Right cardiac atrium (tissue), 5 donors: ENCODE data around the gene THBD. TPM values are rescaled to one million over a fixed set of nuclear protein-coding genes. Genes with fewer than 3 reads are reported as not detected.
A peak's percentile ranks its signal among the peaks of the same experiment; 100 is the strongest.

Experiments
- ATAC-seq, 2 donors: fragments of 200-7000 bp; cut with Tn5 transposase; one replicate each; pipeline versions ENCODE4 v1.8.0 to v1.9.1; 2020; ENCODE audit warnings: moderate library complexity in 2 of 2, mild to moderate bottlenecking in 1 of 2
- DNase-seq, 3 donors: peaks; one replicate each; pipeline ENCODE4 v3.0.0-alpha.2; 2020
- H3K27ac ChIP-seq: one replicate; pipeline ENCODE4 v1.5.1; 2013; ENCODE audit warnings: mild to moderate bottlenecking, low read length, control low read depth, moderate library complexity
- H3K27me3 ChIP-seq: one replicate; pipeline ENCODE4 v1.6.1; 2013; ENCODE audit not compliant: control insufficient read depth, insufficient read depth
- H3K4me1 ChIP-seq: one replicate; pipeline ENCODE4 v1.6.1; 2013; ENCODE audit warnings: low read length; ENCODE audit not compliant: control insufficient read depth, insufficient read depth
- H3K4me3 ChIP-seq: one replicate; pipeline ENCODE4 v1.5.1; 2013; ENCODE audit warnings: low read length, control low read depth
- H3K9me3 ChIP-seq: one replicate; pipeline ENCODE4 v1.6.1; 2013; ENCODE audit warnings: low read length; ENCODE audit not compliant: control insufficient read depth
- WGBS: extraction: QIAGEN DNeasy Blood & Tissue Kit; methylation state at CpG from one replicate; pipeline ENCODE4 v1.1.7; 2013; 5-methylcytosine and 5-hydroxymethylcytosine counted together
- intact Hi-C, 4 donors: fragments of 100-400 bp; cut with DNase I; formaldehyde crosslinking; loops; one replicate each; pipeline versions ENCODE4 v1.11.0 to v1.14.0; 2022 to 2023
- polyA plus RNA-seq: library from polyadenylated mRNA; stranded (reverse); fragments of 200-250 nt; gene quantifications from one replicate; pipeline ENCODE4 v1.2.3, GENCODE V29; 2013
- total RNA-seq, 4 donors: library from RNA; stranded (reverse); fragmentation: NEBNext Ultra II Directional; extraction: Animal tissue kit (Norgen Biotek cat#: 25700); gene quantifications; one replicate each; pipeline ENCODE4 v1.2.1, GENCODE V29; 2021
- donor health status: healthy with polysubstance abuse.
- donor health status: DM: no; HTN: yes; CAD: no.
- donor health status: DM: no; HTN: no; CAD: no.
- donor health status: DM: no; HTN: yes; CAD: no; lungs with severe emphysema.
- donor health status: DM: yes; HTN: yes; CAD: no.

THBD gene
- total and polyA plus RNA-seq, 5 donors = 15.4 to 48.1 (median 17.5) TPM

- intact Hi-C loops = loop anchor here in 1 of 4 donors (5.0 to 10.0 kb wide), 3 partner anchors 199 to 354 kb away; no protein-coding TSS in a partner anchor
- WGBS = 3% methylated on average over 92 of the region's 92 CpGs
- Histone ChIP-seq H3K4me1 (peaks cover 2% of the 10 kb centered on the region), H3K27me3 (no peaks in the 10 kb centered on the region), H3K27ac (peak overlapping the region; percentile 33), H3K4me3 (peak overlapping the region; percentile 39), H3K9me3 (no peaks in the 10 kb centered on the region)
- ATAC-seq (peak; percentile 33 to 42), DNase-seq (peak; percentile 66 to 89 (median 85))
Observed at GRCh38 chr20:23048283-23049200, 930 bp downstream of the THBD start.

GRCh38 chr20:23047738-23048214 lies 1.7 kb downstream of the THBD start:
- peak overlapping the region; percentile 1 for H3K27ac ChIP-seq
- ATAC-seq = no peak
- peak; percentile 33 to 76 (median 75) for DNase-seq
- no peaks in the 10 kb centered on the region for H3K9me3 ChIP-seq
- WGBS = 12% methylated on average over 47 of the region's 47 CpGs
- H3K4me3 ChIP-seq = peak overlapping the region; percentile 39
- intact Hi-C loops = loop anchor here in 1 of 4 donors (5.0 to 10.0 kb wide), 3 partner anchors 200 to 353 kb away; no protein-coding TSS in a partner anchor
- peaks cover 2% of the 10 kb centered on the region for H3K4me1 ChIP-seq
- no peaks in the 10 kb centered on the region for H3K27me3 ChIP-seq

DNA sequence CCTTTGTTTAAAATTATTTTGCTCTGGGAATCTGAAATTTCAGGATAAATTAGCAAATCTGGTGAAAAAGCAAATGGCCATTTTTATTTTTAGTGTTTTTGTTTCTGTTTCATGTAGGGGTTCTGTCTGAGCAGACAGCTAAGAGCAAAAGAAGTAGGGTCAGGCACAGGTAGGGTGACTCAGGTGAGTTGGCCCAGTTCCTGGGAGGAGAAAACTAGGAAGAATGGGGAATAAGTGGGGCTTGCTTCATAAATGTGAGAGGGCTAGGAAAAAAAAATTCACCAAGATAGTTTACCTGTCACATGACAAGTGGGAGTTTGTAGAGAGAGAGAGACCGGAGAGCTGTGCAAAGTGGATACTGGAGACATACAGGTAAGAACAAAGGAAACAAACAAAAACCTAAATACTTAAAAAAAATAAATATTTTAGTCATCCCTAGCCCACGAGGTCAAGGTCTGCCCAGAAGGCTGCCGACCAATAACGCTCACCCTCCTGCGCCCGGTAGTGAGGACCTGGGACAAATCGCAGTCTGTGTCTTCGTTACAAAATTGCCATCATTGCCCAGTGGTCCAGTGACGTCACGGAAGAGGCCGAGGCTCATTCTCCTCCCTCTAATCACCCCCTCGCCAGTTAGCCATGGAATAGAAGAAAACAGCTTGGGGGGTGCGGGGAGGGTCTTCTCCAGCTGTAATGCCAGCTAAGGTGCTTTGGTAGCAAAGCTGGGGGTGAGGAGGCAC lies 2.3 kb downstream of the THBD start:
- no peak overlapping the region for H3K27ac ChIP-seq
- intact Hi-C loops = loop anchor here in 1 of 4 donors (5.0 to 10.0 kb wide), 3 partner anchors 200 to 352 kb away; no protein-coding TSS in a partner anchor
- H3K4me1 ChIP-seq = peaks cover 2% of the 10 kb centered on the region
- H3K27me3 ChIP-seq = no peaks in the 10 kb centered on the region
- no peaks in the 10 kb centered on the region for H3K9me3 ChIP-seq
- H3K4me3 ChIP-seq = peak overlapping the region; percentile 39
- ATAC-seq = no peak
- no peak for DNase-seq
- 57% methylated on average over 13 of the region's 13 CpGs for WGBS

GRCh38 chr20:23046431-23046830 lies 3.0 kb downstream of the THBD start:
- peak overlapping the region; percentile 32 for H3K4me3 ChIP-seq

DNA sequence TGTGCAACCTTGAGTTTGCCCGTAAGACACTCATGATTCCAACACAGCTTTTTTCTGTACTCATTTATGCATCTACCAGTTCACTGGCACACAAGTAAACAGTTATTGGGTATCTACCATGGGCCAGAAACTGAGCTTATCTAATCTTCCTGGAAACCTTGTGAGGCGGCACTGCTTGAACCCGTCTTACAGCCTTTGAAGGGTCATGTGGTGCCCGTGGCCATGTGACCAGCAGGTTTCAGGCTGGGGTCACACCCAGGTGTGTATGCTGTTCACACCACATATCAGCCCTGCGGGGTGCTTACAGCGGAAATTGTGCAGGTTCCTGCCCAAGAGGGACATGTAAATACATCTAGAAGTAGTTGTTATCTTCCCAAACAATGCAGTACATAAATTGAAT lies 6.1 kb downstream of the THBD start:
- 84% methylated on average over 6 of the region's 6 CpGs for WGBS
- DNase-seq = no peak
- H3K4me3 ChIP-seq = no peak overlapping the region
- intact Hi-C loops = loop anchor here in 1 of 4 donors (10.0 kb wide), 2 partner anchors 239 to 349 kb away; no protein-coding TSS in a partner anchor
- ATAC-seq = no peak
- H3K9me3 ChIP-seq = no peaks in the 10 kb centered on the region
- H3K27me3 ChIP-seq = no peaks in the 10 kb centered on the region
- H3K4me1 ChIP-seq = peaks cover 2% of the 10 kb centered on the region
- no peak overlapping the region for H3K27ac ChIP-seq

More at GRCh38 chr20:23046431-23046830, 3.0 kb downstream of the THBD start:
- ATAC-seq = no peak
- H3K4me1 ChIP-seq = peaks cover 2% of the 10 kb centered on the region
- DNase-seq = no peak
- no peaks in the 10 kb centered on the region for H3K27me3 ChIP-seq
- no peak overlapping the region for H3K27ac ChIP-seq
- no peaks in the 10 kb centered on the region for H3K9me3 ChIP-seq
- intact Hi-C loops = loop anchor here in 1 of 4 donors (5.0 to 10.0 kb wide), 3 partner anchors 201 to 352 kb away; no protein-coding TSS in a partner anchor

DNA sequence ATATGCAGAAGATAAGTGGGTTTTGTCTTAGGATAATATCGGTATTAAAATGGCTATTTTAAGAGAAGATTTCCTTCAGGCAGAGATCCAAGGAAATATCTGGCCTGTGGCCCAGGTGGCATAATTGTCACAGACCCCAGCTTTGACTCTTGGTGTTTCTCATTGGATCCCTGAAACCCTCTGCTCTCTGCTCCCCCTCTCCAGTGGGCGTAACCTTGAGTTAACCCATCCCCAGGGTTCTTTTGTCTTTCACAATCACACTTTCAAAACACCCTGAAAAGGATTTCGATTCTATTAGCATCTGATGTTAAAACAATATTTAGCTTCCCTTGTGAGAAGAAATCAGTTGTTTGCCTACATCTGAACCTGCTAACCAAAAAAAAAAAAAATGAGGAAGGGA lies 7.2 kb downstream of the THBD start:
- no peak for ATAC-seq
- intact Hi-C loops = loop anchor here in 1 of 4 donors (10.0 kb wide), 2 partner anchors 237 to 347 kb away; no protein-coding TSS in a partner anchor
- Histone ChIP-seq H3K9me3 (no peaks in the 10 kb centered on the region), H3K4me3 (no peak overlapping the region), H3K27me3 (no peaks in the 10 kb centered on the region), H3K27ac (no peak overlapping the region), H3K4me1 (peaks cover 2% of the 10 kb centered on the region)
- WGBS = 45% methylated on average over 3 of the region's 3 CpGs
- DNase-seq = no peak

GRCh38 chr20:23039885-23040508 lies 9.5 kb downstream of the THBD start:
- H3K27ac ChIP-seq = no peak overlapping the region
- H3K4me3 ChIP-seq = no peak overlapping the region
- H3K9me3 ChIP-seq = no peaks in the 10 kb centered on the region
- ATAC-seq (no peak), DNase-seq (no peak)
- peaks cover 2% of the 10 kb centered on the region for H3K4me1 ChIP-seq
- intact Hi-C loops = loop anchor here in 1 of 4 donors (10.0 kb wide), 3 partner anchors 235 to 345 kb away; no protein-coding TSS in a partner anchor
- no peaks in the 10 kb centered on the region for H3K27me3 ChIP-seq
- WGBS = 68% methylated on average over 3 of the region's 3 CpGs

GRCh38 chr20:23039136-23039875 lies 10.2 kb downstream of the THBD start:
- Histone ChIP-seq H3K4me3 (no peak overlapping the region), H3K4me1 (no peaks in the 10 kb centered on the region), H3K9me3 (no peaks in the 10 kb centered on the region), H3K27me3 (no peaks in the 10 kb centered on the region), H3K27ac (no peak overlapping the region)
- intact Hi-C loops = loop anchor here in 1 of 4 donors (10.0 kb wide), 1 partner anchor 305 kb away; no protein-coding TSS in a partner anchor
- 74% methylated on average over 5 of the region's 5 CpGs for WGBS
- no peak for DNase-seq
- ATAC-seq = no peak

GRCh38 chr20:23037017-23037481 lies 12.4 kb downstream of the THBD start:
- H3K4me3 ChIP-seq = no peak overlapping the region
- no peak overlapping the region for H3K27ac ChIP-seq
- DNase-seq (no peak), ATAC-seq (no peak)
- no peaks in the 10 kb centered on the region for H3K4me1 ChIP-seq
- 51% methylated on average over 3 of the region's 3 CpGs for WGBS
- H3K9me3 ChIP-seq = no peaks in the 10 kb centered on the region
- intact Hi-C loops = loop anchor here in 1 of 4 donors (10.0 kb wide), 1 partner anchor 308 kb away; no protein-coding TSS in a partner anchor
- no peaks in the 10 kb centered on the region for H3K27me3 ChIP-seq
